Keratinocyte (primary cell): Measurements from ENCODE around the gene SGIP1. TPM values are rescaled to one million over a fixed set of nuclear protein-coding genes. Genes with fewer than 3 reads are reported as not detected.

Experiments used
- DNase-seq: peaks from one replicate; pipeline ENCODE4 v3.0.0-alpha.2; 2011; ENCODE audit warnings: low read depth, missing footprints, low spot score
- FAIRE-seq: peaks from 2 replicates; lab custom pipeline; 2011; peaks lifted over from hg19 to GRCh38; lab: Jason Lieb, UNC
- H2AFZ ChIP-seq: 2 replicates; pipeline ENCODE4 v1.6.0; 2012; ENCODE audit warnings: low read length, control low read depth, inconsistent platforms; ENCODE audit not compliant: control insufficient read depth
- H3K27ac ChIP-seq: 2 replicates; pipeline ENCODE4 v1.5.1; 2011; ENCODE audit warnings: low read length; ENCODE audit not compliant: control insufficient read depth, insufficient read depth
- H3K27me3 ChIP-seq: 3 replicates; pipeline ENCODE4 v1.6.0; 2011; ENCODE audit warnings: low read length; ENCODE audit not compliant: control insufficient read depth, insufficient read depth; ENCODE audit errors: extremely low read depth
- H3K36me3 ChIP-seq, 2 experiments: 2 replicates in 1 of 2; 3 replicates in 1 of 2; pipeline ENCODE4 v1.5.1; 2011; ENCODE audit warnings: low read length in 2 of 2, mild to moderate bottlenecking in 1 of 2; ENCODE audit not compliant: control insufficient read depth in 2 of 2, insufficient read depth in 2 of 2; ENCODE audit errors: extremely low read depth in 1 of 2
- H3K4me1 ChIP-seq: 3 replicates; pipeline ENCODE4 v1.5.1; 2011; ENCODE audit warnings: low read length; ENCODE audit not compliant: control insufficient read depth, insufficient read depth; ENCODE audit errors: extremely low read depth
- H3K4me2 ChIP-seq: 3 replicates; pipeline ENCODE4 v1.6.0; 2011; ENCODE audit warnings: low read depth, low read length; ENCODE audit not compliant: control insufficient read depth, insufficient read depth; ENCODE audit errors: extremely low read depth
- H3K4me3 ChIP-seq, 3 experiments: fragments of 200-600 bp in 1 of 3; sonication (generic) in 1 of 3; 2 replicates in 2 of 3; 3 replicates in 1 of 3; pipeline ENCODE4 v1.5.1; 2011 to 2016; ENCODE audit warnings: low read length in 3 of 3, mild to moderate bottlenecking in 3 of 3, control low read depth in 2 of 3, inconsistent platforms in 1 of 3, low read depth in 1 of 3, mixed read lengths in 1 of 3, mixed run types in 1 of 3, moderate library complexity in 1 of 3; ENCODE audit not compliant: control insufficient read depth in 2 of 3, insufficient read depth in 2 of 3; ENCODE audit errors: extremely low read depth in 1 of 3
- H3K79me2 ChIP-seq: 2 replicates; pipeline ENCODE4 v1.6.0; 2012; ENCODE audit warnings: low read length; ENCODE audit not compliant: control insufficient read depth, insufficient read depth
- H3K9ac ChIP-seq: 3 replicates; pipeline ENCODE4 v1.6.0; 2011; ENCODE audit warnings: low read length; ENCODE audit not compliant: control insufficient read depth, insufficient read depth; ENCODE audit errors: extremely low read depth
- H3K9me1 ChIP-seq: 3 replicates; pipeline ENCODE4 v1.6.0; 2011; ENCODE audit warnings: low read length; ENCODE audit not compliant: control insufficient read depth, insufficient read depth; ENCODE audit errors: extremely low read depth
- H3K9me3 ChIP-seq: 2 replicates; pipeline ENCODE4 v1.5.1; 2012; ENCODE audit warnings: low read depth, low read length; ENCODE audit not compliant: control insufficient read depth
- H4K20me1 ChIP-seq: 3 replicates; pipeline ENCODE4 v1.6.0; 2011; ENCODE audit warnings: low read length; ENCODE audit not compliant: control insufficient read depth, insufficient read depth; ENCODE audit errors: extremely low read depth
- CTCF ChIP-seq, 3 experiments: IDR thresholded peaks in 1 of 3; conservative IDR thresholded peaks in 1 of 3; optimal IDR thresholded peaks in 1 of 3; 2 replicates in 2 of 3; 3 replicates in 1 of 3; pipeline versions ENCODE3 to v1.5.1; 2011; ENCODE audit warnings: low read length in 3 of 3, mild to moderate bottlenecking in 3 of 3, moderate library complexity in 2 of 3, control low read depth in 1 of 3, inconsistent platforms in 1 of 3; ENCODE audit not compliant: insufficient read depth in 2 of 3; ENCODE audit errors: extremely low read depth in 1 of 3
- EZH2 ChIP-seq: IDR thresholded peaks from one replicate; pipeline ENCODE4 v1.6.1; 2012; ENCODE audit warnings: inconsistent platforms, mild to moderate bottlenecking, low read length, moderate library complexity
- dilution Hi-C: fragments of 300-500 bp; cut with MboI; formaldehyde crosslinking; loops from one replicate; pipeline ENCODE4 v1.7.0; 2020; ENCODE audit warnings: low sequenced_read_pairs; ENCODE audit not compliant: extremely low pct_ligation_motif_present
- polyA plus RNA-seq, 5 experiments: library from polyadenylated mRNA; depleted of rRNA in 3 of 5; stranded (reverse) in 3 of 5; stranded (forward) in 1 of 5; unstranded in 1 of 5; fragments of >200 nt; gene quantifications; 1 replicate in 1 of 5; 2 replicates in 3 of 5; 3 replicates in 1 of 5; pipeline versions ENCODE4 v1.2.1 to v1.2.3, GENCODE V29; 2011 to 2012; ENCODE audit warnings: missing spikeins in 2 of 5, low read depth in 1 of 5, low replicate concordance in 1 of 5

Gene SGIP1
- polyA plus RNA-seq, 1 donor (not counting 4 experiments of a cell fraction or from before 2014, with no cell fraction given): 0.05 TPM

- no peaks in the 10 kb centered on the region for H3K9me1 ChIP-seq
- dilution Hi-C loops: no loop called here
- no peak overlapping the region for H3K4me2 ChIP-seq
- H3K4me3 ChIP-seq: no peak overlapping the region
- TF ChIP-seq EZH2 (no peak), CTCF (optimal IDR thresholded peaks at IDR 0.05 in 1 of 3, IDR thresholded peaks at IDR 0.05 in 1 of 3, conservative IDR thresholded peaks at IDR 0.05 in 1 of 3; ENCODE audit: extremely low read depth in 1 of 3, insufficient read depth in 2 of 3, low read length in 3 of 3) (no peak)
- FAIRE-seq (no peak), DNase-seq (no peak)
- H3K27ac ChIP-seq: no peak overlapping the region
- no peaks in the 10 kb centered on the region for H3K9me3 ChIP-seq
- H3K27me3 ChIP-seq: no peaks in the 10 kb centered on the region
- no peak overlapping the region for H2AFZ ChIP-seq
- no peaks in the 10 kb centered on the region for H4K20me1 ChIP-seq
- H3K9ac ChIP-seq: no peak overlapping the region
- H3K36me3 ChIP-seq: no peaks in the 10 kb centered on the region
- peaks cover 30% of the 10 kb centered on the region for H3K4me1 ChIP-seq
- H3K79me2 ChIP-seq: no peaks in the 10 kb centered on the region
Measured at GRCh38 chr1:66559517-66559916, 25.6 kb downstream of the SGIP1 start.

- Histone ChIP-seq H4K20me1 (no peaks in the 10 kb centered on the region), H3K4me3 (no peak overlapping the region), H3K79me2 (no peaks in the 10 kb centered on the region), H3K4me1 (peaks cover 24% of the 10 kb centered on the region), H3K9me1 (no peaks in the 10 kb centered on the region), H3K27ac (no peak overlapping the region), H3K36me3 (no peaks in the 10 kb centered on the region), H3K27me3 (no peaks in the 10 kb centered on the region), H3K4me2 (peak overlapping the region; percentile 18), H3K9ac (no peak overlapping the region), H3K9me3 (no peaks in the 10 kb centered on the region), H2AFZ (no peak overlapping the region)
- dilution Hi-C loops: no loop called here
- peak; percentile 49 for FAIRE-seq
- TF ChIP-seq CTCF (optimal IDR thresholded peaks at IDR 0.05 in 1 of 3, IDR thresholded peaks at IDR 0.05 in 1 of 3, conservative IDR thresholded peaks at IDR 0.05 in 1 of 3; ENCODE audit: extremely low read depth in 1 of 3, insufficient read depth in 2 of 3, low read length in 3 of 3) (no peak), EZH2 (no peak)
- no peak for DNase-seq
Measured at GRCh38 chr1:66562561-66562960, 28.6 kb downstream of the SGIP1 start.
